DND-41 (cell line): ENCODE measurements around the gene IL20RA.

ENCODE experiments used
- CTCF ChIP-seq: IDR thresholded peaks from 2 replicates; pipeline ENCODE4 v1.5.1; 2012; ENCODE audit warnings: borderline replicate concordance, low read length, moderate library complexity, mild to moderate bottlenecking; ENCODE audit not compliant: poor library complexity, severe bottlenecking; ENCODE audit errors: extremely low read depth
- EZH2 ChIP-seq: IDR thresholded peaks from 3 replicates; pipeline ENCODE4 v1.6.1; 2012; ENCODE audit warnings: borderline replicate concordance, low read depth, mild to moderate bottlenecking, moderate library complexity, low read length, inconsistent platforms; ENCODE audit not compliant: severe bottlenecking

- TF ChIP-seq CTCF (no peak), EZH2 (no peak)
These were observed 43.9 kb downstream of the IL20RA start for GRCh38 chr6:137000825-137001224.
